Measurements from ENCODE around the gene ST8SIA5.

ST8SIA5 gene

GRCh38 chr18:46622999-46623398 lies 133.9 kb downstream of the ST8SIA5 start:
- no peak for DNase-seq

GRCh38 chr18:46622451-46622850 lies 134.4 kb downstream of the ST8SIA5 start:
- DNase-seq: no peak

- no peak for DNase-seq
Measured at GRCh38 chr18:46621871-46622270, 135.0 kb downstream of the ST8SIA5 start.

GRCh38 chr18:46621111-46621766 lies 135.6 kb downstream of the ST8SIA5 start:
- no peak for DNase-seq

- no peak for DNase-seq
Measured at GRCh38 chr18:46619559-46619958, 137.3 kb downstream of the ST8SIA5 start.
